SU-DHL-6 (cell line): Measurements from ENCODE around the gene KDM4B.

Experiments used
- H2AFZ ChIP-seq: fragments of 200-600 bp; sonication (generic); 2 replicates; pipeline ENCODE4 v1.6.1; 2014; ENCODE audit warnings: low read depth, mild to moderate bottlenecking, moderate library complexity, mixed read lengths, antibody characterized with exemption, low read length; ENCODE audit not compliant: severe bottlenecking
- H3F3A ChIP-seq: fragments of 200-600 bp; shearing (Covaris generic); 2 replicates; pipeline ENCODE4 v1.6.0; 2016; ENCODE audit warnings: antibody characterized with exemption, mild to moderate bottlenecking; ENCODE audit not compliant: insufficient read depth
- H3K27ac ChIP-seq: fragments of 200-600 bp; sonication (generic); 2 replicates; pipeline ENCODE4 v1.5.1; 2016; ENCODE audit warnings: low read depth, mild to moderate bottlenecking, low read length, moderate library complexity, mixed read lengths
- H3K27me3 ChIP-seq: fragments of 200-600 bp; sonication (generic), shearing (Covaris generic); 2 replicates; pipeline ENCODE4 v1.6.0; 2014; ENCODE audit warnings: mild to moderate bottlenecking, low read length
- H3K36me3 ChIP-seq: fragments of 200-600 bp; sonication (generic); 2 replicates; pipeline ENCODE4 v1.6.1; 2014; ENCODE audit warnings: mild to moderate bottlenecking, low read length, mixed read lengths
- H3K4me2 ChIP-seq: fragments of 300-600, 200-600 bp; shearing (Covaris generic), sonication (generic); 2 replicates; pipeline ENCODE4 v1.6.0; 2014; ENCODE audit warnings: low read length, low read depth, mild to moderate bottlenecking; ENCODE audit not compliant: poor library complexity, severe bottlenecking
- H3K4me3 ChIP-seq: fragments of 200-600 bp; sonication (generic); 2 replicates; pipeline ENCODE4 v1.5.1; 2014; ENCODE audit warnings: antibody characterized with exemption, low read length, mild to moderate bottlenecking, mixed read lengths; ENCODE audit not compliant: insufficient read depth, poor library complexity, severe bottlenecking
- H3K79me2 ChIP-seq: fragments of 200-600 bp; sonication (generic); 2 replicates; pipeline ENCODE4 v1.6.1; 2014; ENCODE audit warnings: mild to moderate bottlenecking, low read length, moderate library complexity; ENCODE audit not compliant: insufficient read depth
- H3K9ac ChIP-seq: fragments of 200-600 bp; sonication (generic); 2 replicates; pipeline ENCODE4 v1.7.0; 2014; ENCODE audit warnings: mild to moderate bottlenecking, low read length
- H3K9me2 ChIP-seq: fragments of 200-600 bp; sonication (generic); replicated peaks from 2 replicates; pipeline ENCODE4 v1.6.1; 2014; ENCODE audit warnings: low read length; ENCODE audit not compliant: insufficient read depth
- H3K9me3 ChIP-seq: fragments of 200-600 bp; sonication (generic); 2 replicates; pipeline ENCODE4 v1.6.1; 2014; ENCODE audit warnings: low read length, mixed read lengths; ENCODE audit not compliant: insufficient read depth
- H4K20me1 ChIP-seq: fragments of 200-600 bp; sonication (generic); 2 replicates; pipeline ENCODE4 v1.6.1; 2014; ENCODE audit warnings: low read depth, mild to moderate bottlenecking, antibody characterized with exemption, low read length, moderate library complexity, mixed read lengths
- EZH2phosphoT487 ChIP-seq: fragments of 200-600 bp; sonication (generic), shearing (Covaris generic); conservative IDR thresholded peaks from 2 replicates; pipeline ENCODE4 v1.6.1; 2018; ENCODE audit warnings: mild to moderate bottlenecking, antibody characterized with exemption, low read length, moderate library complexity, mixed read lengths
- TF ChIP-seq, protein P1 (sequence below): fragments of 200-600 bp; sonication (generic); IDR thresholded peaks from one replicate; pipeline ENCODE4 v1.5.1; 2017; ENCODE audit warnings: antibody characterized with exemption, mild to moderate bottlenecking, low read length, moderate library complexity; ENCODE audit not compliant: insufficient read depth, poor library complexity, severe bottlenecking

The KDM4B gene

DNA sequence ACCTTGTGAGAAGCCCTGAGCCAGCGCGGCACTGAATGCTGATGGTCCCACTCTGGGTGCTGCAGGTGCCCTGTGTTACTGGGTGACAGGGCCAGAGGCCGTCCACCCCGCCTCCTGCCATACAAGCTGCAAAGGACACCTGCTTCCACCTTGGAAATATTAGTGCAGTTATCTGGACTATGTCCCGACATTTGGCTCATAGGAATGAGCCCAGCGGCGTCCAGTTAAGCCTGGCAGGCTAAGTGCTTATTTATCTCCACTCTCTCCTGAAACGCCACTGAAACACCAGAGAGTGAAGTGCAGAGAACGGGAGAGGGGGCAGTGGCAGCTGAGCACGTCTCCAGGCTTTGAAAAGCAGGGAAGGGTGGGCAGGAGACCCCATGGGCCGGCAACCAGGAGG is 145.8 kb downstream of the KDM4B start:
- no peak overlapping the region for H2AFZ ChIP-seq
- no peak overlapping the region for H3K9ac ChIP-seq
- no peaks in the 10 kb centered on the region for H3K79me2 ChIP-seq
- no peak for TF ChIP-seq EZH2phosphoT487
- TF ChIP-seq, protein P1, sequence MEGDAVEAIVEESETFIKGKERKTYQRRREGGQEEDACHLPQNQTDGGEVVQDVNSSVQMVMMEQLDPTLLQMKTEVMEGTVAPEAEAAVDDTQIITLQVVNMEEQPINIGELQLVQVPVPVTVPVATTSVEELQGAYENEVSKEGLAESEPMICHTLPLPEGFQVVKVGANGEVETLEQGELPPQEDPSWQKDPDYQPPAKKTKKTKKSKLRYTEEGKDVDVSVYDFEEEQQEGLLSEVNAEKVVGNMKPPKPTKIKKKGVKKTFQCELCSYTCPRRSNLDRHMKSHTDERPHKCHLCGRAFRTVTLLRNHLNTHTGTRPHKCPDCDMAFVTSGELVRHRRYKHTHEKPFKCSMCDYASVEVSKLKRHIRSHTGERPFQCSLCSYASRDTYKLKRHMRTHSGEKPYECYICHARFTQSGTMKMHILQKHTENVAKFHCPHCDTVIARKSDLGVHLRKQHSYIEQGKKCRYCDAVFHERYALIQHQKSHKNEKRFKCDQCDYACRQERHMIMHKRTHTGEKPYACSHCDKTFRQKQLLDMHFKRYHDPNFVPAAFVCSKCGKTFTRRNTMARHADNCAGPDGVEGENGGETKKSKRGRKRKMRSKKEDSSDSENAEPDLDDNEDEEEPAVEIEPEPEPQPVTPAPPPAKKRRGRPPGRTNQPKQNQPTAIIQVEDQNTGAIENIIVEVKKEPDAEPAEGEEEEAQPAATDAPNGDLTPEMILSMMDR = no peak
- H3K9me2 ChIP-seq = no peaks in the 10 kb centered on the region
- no peaks in the 10 kb centered on the region for H3K36me3 ChIP-seq
- H3K27ac ChIP-seq = no peak overlapping the region
- no peaks in the 10 kb centered on the region for H4K20me1 ChIP-seq
- H3K4me2 ChIP-seq = no peak overlapping the region
- no peak overlapping the region for H3K4me3 ChIP-seq
- H3K9me3 ChIP-seq = no peaks in the 10 kb centered on the region
- no peaks in the 10 kb centered on the region for H3K27me3 ChIP-seq
- no peaks in the 10 kb centered on the region for H3F3A ChIP-seq

DNA sequence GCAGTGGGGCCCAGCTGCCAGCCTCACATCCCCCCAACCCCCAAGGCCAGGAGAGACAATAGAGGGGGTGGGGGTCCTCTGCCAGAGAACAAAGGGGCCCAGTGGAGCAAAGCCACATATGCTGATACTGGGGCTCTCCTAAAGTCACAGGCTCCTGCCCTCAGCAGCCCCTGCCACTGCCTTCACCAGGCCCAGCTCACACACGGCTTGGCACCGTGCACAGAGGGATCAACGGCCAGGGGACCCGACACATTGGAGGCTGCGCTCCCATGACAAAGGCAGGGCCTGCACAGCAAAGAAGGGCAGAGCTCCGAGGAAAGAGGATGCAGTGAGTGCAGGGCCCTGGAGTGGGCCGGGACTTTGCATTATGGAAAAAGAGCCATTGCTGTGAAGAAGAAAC is 146.4 kb downstream of the KDM4B start:
- no peaks in the 10 kb centered on the region for H3K27me3 ChIP-seq
- TF ChIP-seq, protein P1 = no peak
- TF ChIP-seq EZH2phosphoT487 = no peak

DNA sequence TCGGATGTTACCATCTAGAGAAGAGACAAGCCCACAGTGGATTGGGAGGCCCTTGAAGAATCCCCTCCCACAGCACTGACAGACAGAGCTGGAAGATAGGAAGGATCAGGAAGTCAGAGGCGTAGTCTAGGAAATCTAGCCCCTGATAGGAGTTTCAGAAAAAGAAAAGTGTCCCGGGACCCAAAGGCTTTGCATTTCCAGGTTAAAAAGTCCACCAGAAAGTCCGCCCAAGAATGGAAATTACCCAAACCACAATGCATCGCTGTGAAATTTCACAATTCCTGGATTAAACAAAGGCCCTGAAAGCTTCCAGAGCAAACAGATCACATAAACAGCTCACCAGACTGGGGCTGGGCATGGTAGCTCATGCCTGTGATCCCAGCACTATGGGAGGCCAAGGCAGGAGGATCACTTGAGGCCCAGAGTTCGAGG is 146.9 kb downstream of the KDM4B start:
- Histone ChIP-seq H2AFZ (no peak overlapping the region), H3K27ac (no peak overlapping the region), H3K4me3 (no peak overlapping the region), H3K9ac (no peak overlapping the region), H3K9me2 (no peaks in the 10 kb centered on the region), H3K36me3 (no peaks in the 10 kb centered on the region), H3K9me3 (no peaks in the 10 kb centered on the region), H3F3A (no peaks in the 10 kb centered on the region), H3K27me3 (no peaks in the 10 kb centered on the region), H3K79me2 (no peaks in the 10 kb centered on the region), H4K20me1 (no peaks in the 10 kb centered on the region), H3K4me2 (no peak overlapping the region)
- TF ChIP-seq EZH2phosphoT487 = no peak
- TF ChIP-seq, protein P1 = no peak

More for the DNA sequence above, 146.4 kb downstream of the KDM4B start:
- no peaks in the 10 kb centered on the region for H3K36me3 ChIP-seq
- no peaks in the 10 kb centered on the region for H3K9me2 ChIP-seq
- no peaks in the 10 kb centered on the region for H3K79me2 ChIP-seq
- H3K4me3 ChIP-seq = no peak overlapping the region
- no peak overlapping the region for H3K4me2 ChIP-seq
- no peak overlapping the region for H3K9ac ChIP-seq
- no peak overlapping the region for H3K27ac ChIP-seq
- H4K20me1 ChIP-seq = no peaks in the 10 kb centered on the region
- H3F3A ChIP-seq = no peaks in the 10 kb centered on the region
- H3K9me3 ChIP-seq = no peaks in the 10 kb centered on the region
- no peak overlapping the region for H2AFZ ChIP-seq

DNA sequence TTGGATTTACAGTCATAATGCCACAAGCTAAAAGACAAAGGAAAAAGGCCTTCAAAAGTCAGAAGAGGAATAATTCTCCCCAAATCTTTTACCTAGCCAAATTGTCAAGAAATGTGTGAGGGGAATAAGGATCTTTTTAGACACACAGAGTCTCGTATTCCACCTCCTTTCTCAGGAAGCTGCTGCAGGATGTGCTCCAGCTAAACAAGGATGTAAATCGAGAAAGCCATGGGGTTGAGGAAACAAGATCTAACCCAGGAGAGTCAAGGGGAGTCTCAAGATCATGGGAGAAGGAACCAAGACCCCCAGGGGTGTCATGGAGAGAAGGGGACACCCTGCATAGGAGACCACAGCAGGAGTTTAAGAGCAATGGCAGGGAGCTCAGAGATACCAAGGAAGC is 147.4 kb downstream of the KDM4B start:
- Histone ChIP-seq H3K27ac (no peak overlapping the region), H3K36me3 (no peaks in the 10 kb centered on the region), H3K9me2 (no peaks in the 10 kb centered on the region), H3K9me3 (no peaks in the 10 kb centered on the region), H3K9ac (no peak overlapping the region), H3F3A (no peaks in the 10 kb centered on the region), H3K4me2 (no peak overlapping the region), H3K79me2 (no peaks in the 10 kb centered on the region), H4K20me1 (no peaks in the 10 kb centered on the region), H2AFZ (no peak overlapping the region), H3K4me3 (no peak overlapping the region), H3K27me3 (no peaks in the 10 kb centered on the region)
- no peak for TF ChIP-seq EZH2phosphoT487
- TF ChIP-seq, protein P1 = no peak
